Measurements from ENCODE around the gene SELENON.

DNA sequence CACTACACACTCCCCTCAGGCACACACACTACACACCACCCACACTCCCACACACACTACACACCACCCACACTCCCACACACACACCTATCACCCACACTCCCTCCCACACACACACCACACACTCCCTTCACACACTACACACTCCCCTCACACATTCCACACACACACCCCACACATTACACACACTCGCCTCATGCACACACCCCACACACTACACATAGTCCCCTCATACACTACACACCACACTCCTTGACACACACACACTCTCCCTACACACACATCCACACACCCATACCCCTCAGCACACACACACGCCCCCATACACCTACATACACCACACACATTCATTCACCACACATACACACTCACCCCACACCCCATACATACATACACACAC, 31.0 kb upstream of the SELENON start:
- TF ChIP-seq, protein P1, sequence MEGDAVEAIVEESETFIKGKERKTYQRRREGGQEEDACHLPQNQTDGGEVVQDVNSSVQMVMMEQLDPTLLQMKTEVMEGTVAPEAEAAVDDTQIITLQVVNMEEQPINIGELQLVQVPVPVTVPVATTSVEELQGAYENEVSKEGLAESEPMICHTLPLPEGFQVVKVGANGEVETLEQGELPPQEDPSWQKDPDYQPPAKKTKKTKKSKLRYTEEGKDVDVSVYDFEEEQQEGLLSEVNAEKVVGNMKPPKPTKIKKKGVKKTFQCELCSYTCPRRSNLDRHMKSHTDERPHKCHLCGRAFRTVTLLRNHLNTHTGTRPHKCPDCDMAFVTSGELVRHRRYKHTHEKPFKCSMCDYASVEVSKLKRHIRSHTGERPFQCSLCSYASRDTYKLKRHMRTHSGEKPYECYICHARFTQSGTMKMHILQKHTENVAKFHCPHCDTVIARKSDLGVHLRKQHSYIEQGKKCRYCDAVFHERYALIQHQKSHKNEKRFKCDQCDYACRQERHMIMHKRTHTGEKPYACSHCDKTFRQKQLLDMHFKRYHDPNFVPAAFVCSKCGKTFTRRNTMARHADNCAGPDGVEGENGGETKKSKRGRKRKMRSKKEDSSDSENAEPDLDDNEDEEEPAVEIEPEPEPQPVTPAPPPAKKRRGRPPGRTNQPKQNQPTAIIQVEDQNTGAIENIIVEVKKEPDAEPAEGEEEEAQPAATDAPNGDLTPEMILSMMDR (IDR thresholded peaks at IDR 0.05): no peak
- TF ChIP-seq POLR2A (IDR thresholded peaks at IDR 0.05) (no peak), EP300 (IDR thresholded peaks at IDR 0.05) (no peak)
